GM18519 (cell line): ENCODE results near the gene CERT1.
"Not testable (repeated sequence)": the region's sequence is repeated elsewhere in the genome, so short reads cannot be mapped to it uniquely, and the experiment has no call there.

Experiments used
- ATAC-seq: cut with Tn5 transposase; IDR thresholded peaks from one replicate; pipeline ENCODE4 v1.9.1; 2021; ENCODE audit warnings: mild to moderate bottlenecking, moderate library complexity; ENCODE audit not compliant: unreplicated experiment, low FRiP score

CERT1 gene

GRCh38 chr5:75362474-75362975 lies 148.9 kb downstream of the CERT1 start:
- ATAC-seq: no peak

GRCh38 chr5:75361310-75361709 lies 150.1 kb downstream of the CERT1 start:
- no peak for ATAC-seq

- ATAC-seq: no peak
Observed at GRCh38 chr5:75358117-75358516, 153.3 kb downstream of the CERT1 start.

GRCh38 chr5:75356719-75357118 lies 154.7 kb downstream of the CERT1 start:
- no peak for ATAC-seq

- no peak for ATAC-seq
Observed at GRCh38 chr5:75355236-75355635, 156.2 kb downstream of the CERT1 start.

GRCh38 chr5:75351139-75351926 lies 160.1 kb downstream of the CERT1 start:
- ATAC-seq: no peak

- ATAC-seq: no peak
Observed at GRCh38 chr5:75349663-75350062, 161.8 kb downstream of the CERT1 start.

GRCh38 chr5:75348241-75348640 lies 163.2 kb downstream of the CERT1 start:
- no peak for ATAC-seq

GRCh38 chr5:75342836-75343235 lies 168.6 kb downstream of the CERT1 start:
- no peak for ATAC-seq

- no peak for ATAC-seq
Observed at GRCh38 chr5:75341934-75342333, 169.5 kb downstream of the CERT1 start.

- no peak for ATAC-seq
Observed at GRCh38 chr5:75340714-75341478, 170.5 kb downstream of the CERT1 start.

GRCh38 chr5:75338408-75338807 lies 173.0 kb downstream of the CERT1 start:
- no peak for ATAC-seq

- no peak for ATAC-seq
Observed at GRCh38 chr5:75337366-75338021, 173.9 kb downstream of the CERT1 start.

- ATAC-seq: peak; percentile 96
Observed at GRCh38 chr5:75336615-75337336, 174.7 kb downstream of the CERT1 start, which contains the start of gene HMGCR. Gene HMGCR (plus strand): TSS chr5:75337220. CDS start chr5:75342606, 5,386 bp downstream.

GRCh38 chr5:75335952-75336614 lies 175.3 kb downstream of the CERT1 start:
- ATAC-seq: no peak

GRCh38 chr5:75335486-75335885 lies 175.9 kb downstream of the CERT1 start:
- no peak for ATAC-seq

GRCh38 chr5:75334413-75334812 lies 177.0 kb downstream of the CERT1 start:
- ATAC-seq: not testable (repeated sequence)

GRCh38 chr5:75333759-75334158 lies 177.7 kb downstream of the CERT1 start:
- ATAC-seq: not testable (repeated sequence)
